Gastrocnemius medialis (tissue), 4 donors: Measurements from ENCODE around the gene WWOX. TPM values are rescaled to one million over a fixed set of nuclear protein-coding genes. Genes with fewer than 3 reads are reported as not detected.

Source experiments
- ATAC-seq, 2 donors: fragments of 150-250 bp; one replicate each; pipeline ENCODE4 v1.9.1; 2016
- DNase-seq, 2 donors: peaks; one replicate each; pipeline ENCODE4 v3.0.0-alpha.2; 2019
- H3K27ac ChIP-seq, 4 donors: fragments of 200-600 bp; sonication (generic); 1 replicate in 1 of 4; 2 replicates in 3 of 4; pipeline ENCODE4 v1.5.1; 2016 to 2018; ENCODE audit warnings: mild to moderate bottlenecking in 2 of 4, moderate library complexity in 1 of 4
- H3K27me3 ChIP-seq, 3 donors: fragments of 200-600 bp; sonication (generic) in 2 of 3; 1 replicate in 1 of 3; 2 replicates in 2 of 3; pipeline versions ENCODE4 v1.5.1 to v1.6.0; 2016 to 2019; ENCODE audit warnings: mild to moderate bottlenecking in 1 of 3, moderate library complexity in 1 of 3
- H3K36me3 ChIP-seq, 2 donors: fragments of 200-600 bp; sonication (generic) in 1 of 2; one replicate each; pipeline ENCODE4 v1.5.1; 2017 to 2018
- H3K4me1 ChIP-seq, 2 donors: fragments of 200-600 bp; sonication (generic) in 1 of 2; one replicate each; pipeline ENCODE4 v1.5.1; 2016 to 2017; ENCODE audit warnings: mild to moderate bottlenecking in 2 of 2
- H3K4me3 ChIP-seq, 4 donors: fragments of 200-600 bp; sonication (generic) in 3 of 4; 1 replicate in 1 of 4; 2 replicates in 3 of 4; pipeline ENCODE4 v1.5.1; 2016 to 2019; ENCODE audit warnings: mild to moderate bottlenecking in 2 of 4
- H3K9me3 ChIP-seq, 3 donors: fragments of 200-600 bp; sonication (generic) in 2 of 3; 1 replicate in 1 of 3; 2 replicates in 2 of 3; pipeline ENCODE4 v1.5.1; 2016 to 2019
- POLR2A ChIP-seq, 2 donors: fragments of 450-650 bp; IDR thresholded peaks; one replicate each; pipeline ENCODE4 v1.6.1; 2017; ENCODE audit warnings: antibody characterized with exemption in 2 of 2, mild to moderate bottlenecking in 2 of 2, moderate library complexity in 2 of 2
- in situ Hi-C, 4 donors: fragments of 200-750 bp; cut with MboI; loops; one replicate each; pipeline versions ENCODE4 v1.15.0 to v1.8.0; 2017; ENCODE audit warnings: low sequenced_read_pairs in 4 of 4
- intact Hi-C: fragments of 100-400 bp; cut with DNase I; formaldehyde crosslinking; loops from one replicate; pipeline ENCODE4 v1.15.1; 2023; ENCODE audit warnings: low total_unique reads
- total RNA-seq, 4 donors: library from RNA; depleted of rRNA; stranded (reverse); fragments of >200 nt; gene quantifications; one replicate each; pipeline versions ENCODE4 v1.1.0 to v1.2.3, GENCODE V29; 2016
- TF ChIP-seq, protein P1 (sequence below), 5 experiments: fragments of 450-650 bp in 3 of 5; fragments of 200-600 bp in 2 of 5; sonication (generic) in 2 of 5; IDR thresholded peaks in 4 of 5; conservative IDR thresholded peaks in 1 of 5; 1 replicate in 4 of 5; 2 replicates in 1 of 5; pipeline ENCODE4 v1.5.1; 2016 to 2019; ENCODE audit warnings: antibody characterized with exemption in 5 of 5, mild to moderate bottlenecking in 3 of 5, moderate library complexity in 3 of 5

Gene WWOX
- total RNA-seq, 4 donors from 2014 or later = 3.3 to 13.0 (median 6.0) TPM

DNA sequence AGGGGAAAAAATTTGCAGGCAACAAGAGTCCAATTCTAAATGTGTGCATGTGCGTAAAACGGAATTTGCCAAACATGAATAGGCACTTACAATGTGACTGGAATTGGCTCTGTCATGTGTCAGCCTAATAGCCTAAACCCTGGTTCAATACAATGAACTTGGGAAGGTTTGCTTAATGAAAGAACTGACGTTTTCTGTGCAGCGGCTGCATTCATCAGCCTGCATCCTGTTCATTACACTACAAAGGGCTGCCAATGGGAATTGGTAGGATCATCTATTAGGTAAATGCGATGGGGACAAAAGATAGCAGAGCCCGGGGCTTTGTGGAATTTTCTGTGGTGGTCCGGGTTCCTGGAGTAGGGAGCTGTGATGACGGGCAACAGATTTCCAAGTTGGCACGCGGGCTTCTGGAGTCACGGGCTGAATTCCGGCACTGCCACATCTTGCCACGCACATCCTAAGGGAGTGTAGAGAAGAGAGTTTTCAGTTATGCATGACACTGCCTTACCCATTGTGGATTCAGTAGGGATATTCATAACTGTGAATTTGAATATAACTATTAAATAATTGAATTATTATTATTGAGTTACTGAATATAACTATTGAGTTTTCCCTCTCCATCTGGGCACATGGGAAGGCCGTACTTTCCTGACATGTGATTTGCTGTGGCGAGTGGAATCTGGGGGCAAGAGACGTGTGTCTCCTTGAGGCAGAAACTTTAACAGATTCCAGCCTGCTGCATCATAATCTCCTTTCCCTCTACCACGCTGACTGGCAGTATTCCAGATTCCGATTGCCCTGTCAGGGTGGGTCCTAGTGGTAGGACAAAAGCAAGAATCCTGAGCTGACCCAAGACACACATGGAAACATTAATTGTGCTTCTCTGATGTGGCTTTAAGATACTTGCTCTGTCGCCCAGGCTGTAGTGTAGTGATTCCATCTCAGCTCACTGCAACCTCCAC lies 565.6 kb downstream of the WWOX start:
- Histone ChIP-seq H3K27ac (no peak overlapping the region), H3K27me3 (no peaks in the 10 kb centered on the region), H3K4me3 (no peak overlapping the region), H3K4me1 (peaks cover 11 to 17% of the 10 kb centered on the region in 2 donors), H3K36me3 (no peaks in the 10 kb centered on the region), H3K9me3 (no peaks in the 10 kb centered on the region)
- intact Hi-C loops (no loop called here), in situ Hi-C loops (no loop called here)
- no peak for DNase-seq
- no peak for ATAC-seq
- TF ChIP-seq, protein P1, sequence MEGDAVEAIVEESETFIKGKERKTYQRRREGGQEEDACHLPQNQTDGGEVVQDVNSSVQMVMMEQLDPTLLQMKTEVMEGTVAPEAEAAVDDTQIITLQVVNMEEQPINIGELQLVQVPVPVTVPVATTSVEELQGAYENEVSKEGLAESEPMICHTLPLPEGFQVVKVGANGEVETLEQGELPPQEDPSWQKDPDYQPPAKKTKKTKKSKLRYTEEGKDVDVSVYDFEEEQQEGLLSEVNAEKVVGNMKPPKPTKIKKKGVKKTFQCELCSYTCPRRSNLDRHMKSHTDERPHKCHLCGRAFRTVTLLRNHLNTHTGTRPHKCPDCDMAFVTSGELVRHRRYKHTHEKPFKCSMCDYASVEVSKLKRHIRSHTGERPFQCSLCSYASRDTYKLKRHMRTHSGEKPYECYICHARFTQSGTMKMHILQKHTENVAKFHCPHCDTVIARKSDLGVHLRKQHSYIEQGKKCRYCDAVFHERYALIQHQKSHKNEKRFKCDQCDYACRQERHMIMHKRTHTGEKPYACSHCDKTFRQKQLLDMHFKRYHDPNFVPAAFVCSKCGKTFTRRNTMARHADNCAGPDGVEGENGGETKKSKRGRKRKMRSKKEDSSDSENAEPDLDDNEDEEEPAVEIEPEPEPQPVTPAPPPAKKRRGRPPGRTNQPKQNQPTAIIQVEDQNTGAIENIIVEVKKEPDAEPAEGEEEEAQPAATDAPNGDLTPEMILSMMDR (IDR thresholded peaks at IDR 0.05 in 4 of 5, conservative IDR thresholded peaks at IDR 0.05 in 1 of 5) = no peak
- no peak for TF ChIP-seq POLR2A (IDR thresholded peaks at IDR 0.05)

DNA sequence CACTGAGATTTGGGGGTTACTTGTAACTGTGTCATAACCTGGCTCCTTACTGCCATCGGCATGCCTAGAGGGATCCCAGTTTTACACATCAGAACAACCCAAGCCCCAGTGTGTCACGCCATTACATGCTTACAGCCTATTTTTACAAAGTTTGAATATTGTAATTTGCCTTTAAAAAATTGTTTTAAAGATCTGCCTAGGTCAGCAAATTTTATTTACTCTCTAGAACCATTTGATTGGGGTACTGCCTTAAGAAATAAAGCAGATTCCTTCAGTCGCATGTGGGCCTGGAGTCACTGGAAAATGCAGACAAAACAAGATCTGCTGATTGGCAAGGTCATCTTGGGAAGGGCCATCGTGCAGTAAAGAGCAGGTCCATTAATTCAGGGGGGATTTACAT lies 566.9 kb downstream of the WWOX start:
- Histone ChIP-seq H3K9me3 (no peaks in the 10 kb centered on the region), H3K4me3 (no peak overlapping the region), H3K27me3 (no peaks in the 10 kb centered on the region), H3K4me1 (peaks cover 4 to 13% of the 10 kb centered on the region in 2 donors), H3K27ac (no peak overlapping the region), H3K36me3 (no peaks in the 10 kb centered on the region)
- intact Hi-C loops (no loop called here), in situ Hi-C loops (no loop called here)
- DNase-seq = no peak
- ATAC-seq = no peak
- no peak for TF ChIP-seq POLR2A (IDR thresholded peaks at IDR 0.05)
- TF ChIP-seq, protein P1 (IDR thresholded peaks at IDR 0.05 in 4 of 5, conservative IDR thresholded peaks at IDR 0.05 in 1 of 5) = no peak

DNA sequence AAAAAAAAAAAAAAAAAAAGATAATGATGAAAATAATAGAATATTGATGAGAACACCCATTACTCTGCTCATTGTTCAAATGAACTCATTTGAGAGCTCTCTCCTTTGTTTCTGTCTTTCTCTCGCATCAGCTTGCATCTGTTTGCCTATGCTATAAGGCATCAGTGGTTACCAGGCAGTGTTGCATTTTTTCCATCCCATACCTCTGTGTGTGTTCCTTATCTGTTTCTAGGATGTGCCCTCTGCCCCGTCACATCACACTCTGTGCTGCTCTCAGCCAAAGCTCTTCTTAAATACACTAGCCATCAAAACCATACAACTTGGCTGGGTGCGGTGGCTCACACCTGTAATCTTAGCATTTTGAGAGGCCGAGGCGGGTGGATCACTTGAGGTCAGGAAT lies 568.2 kb downstream of the WWOX start:
- H3K4me3 ChIP-seq = no peak overlapping the region
- intact Hi-C loops = no loop called here
- no peaks in the 10 kb centered on the region for H3K36me3 ChIP-seq
- H3K9me3 ChIP-seq = no peaks in the 10 kb centered on the region
- H3K27me3 ChIP-seq = no peaks in the 10 kb centered on the region
- no peak overlapping the region for H3K27ac ChIP-seq
- DNase-seq = no peak
- no peak for TF ChIP-seq POLR2A (IDR thresholded peaks at IDR 0.05)
- TF ChIP-seq, protein P1 (IDR thresholded peaks at IDR 0.05 in 4 of 5, conservative IDR thresholded peaks at IDR 0.05 in 1 of 5) = no peak
- peaks cover 4 to 13% of the 10 kb centered on the region in 2 donors for H3K4me1 ChIP-seq
- in situ Hi-C loops = no loop called here
- ATAC-seq = no peak

DNA sequence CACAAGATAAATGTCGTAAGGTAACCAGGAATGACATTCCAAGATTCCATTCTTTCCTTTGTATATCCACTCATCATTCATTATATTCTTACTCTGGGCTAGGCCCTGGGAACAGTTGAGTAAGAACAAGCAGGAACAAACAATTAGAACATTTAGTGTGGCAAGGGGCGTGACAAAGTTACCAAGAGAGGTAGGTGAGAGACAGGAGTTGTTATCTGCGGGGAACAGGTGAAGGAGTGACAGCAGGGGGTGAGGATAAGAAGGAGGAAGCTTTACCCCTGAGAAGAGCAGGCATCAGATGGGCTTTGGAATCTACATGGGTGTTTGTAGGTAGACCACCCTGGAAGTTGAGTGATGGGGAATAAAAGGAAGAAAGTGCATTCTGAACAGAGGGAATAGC lies 568.9 kb downstream of the WWOX start:
- Histone ChIP-seq H3K27ac (no peak overlapping the region), H3K9me3 (no peaks in the 10 kb centered on the region), H3K27me3 (no peaks in the 10 kb centered on the region), H3K4me1 (peaks cover 4 to 13% of the 10 kb centered on the region in 2 donors), H3K36me3 (no peaks in the 10 kb centered on the region), H3K4me3 (no peak overlapping the region)
- ATAC-seq = no peak
- intact Hi-C loops (no loop called here), in situ Hi-C loops (no loop called here)
- no peak for DNase-seq
- TF ChIP-seq, protein P1 (IDR thresholded peaks at IDR 0.05 in 4 of 5, conservative IDR thresholded peaks at IDR 0.05 in 1 of 5) = no peak
- TF ChIP-seq POLR2A (IDR thresholded peaks at IDR 0.05) = no peak
